GM12865 (cell line): ENCODE results near the gene GATAD2B.
A peak's percentile ranks its signal among the peaks of the same experiment; 100 is the strongest.
"Not testable (repeated sequence)": the region's sequence is repeated elsewhere in the genome, so short reads cannot be mapped to it uniquely, and the experiment has no call there.

Experiments used
- DNase-seq: peaks from one replicate; pipeline ENCODE4 v3.0.0; 2010; ENCODE audit warnings: low read depth
- H3K4me3 ChIP-seq: 2 replicates; pipeline ENCODE4 v1.5.1; 2011; ENCODE audit warnings: mild to moderate bottlenecking, low read depth, low read length, control low read depth
- TF ChIP-seq, protein P1 (sequence below): IDR thresholded peaks from 2 replicates; pipeline ENCODE4 v1.5.1; 2011; ENCODE audit warnings: low read length, control low read depth, low read depth, inconsistent platforms; ENCODE audit not compliant: insufficient read depth; ENCODE audit errors: missing control alignments

The GATAD2B gene

DNA sequence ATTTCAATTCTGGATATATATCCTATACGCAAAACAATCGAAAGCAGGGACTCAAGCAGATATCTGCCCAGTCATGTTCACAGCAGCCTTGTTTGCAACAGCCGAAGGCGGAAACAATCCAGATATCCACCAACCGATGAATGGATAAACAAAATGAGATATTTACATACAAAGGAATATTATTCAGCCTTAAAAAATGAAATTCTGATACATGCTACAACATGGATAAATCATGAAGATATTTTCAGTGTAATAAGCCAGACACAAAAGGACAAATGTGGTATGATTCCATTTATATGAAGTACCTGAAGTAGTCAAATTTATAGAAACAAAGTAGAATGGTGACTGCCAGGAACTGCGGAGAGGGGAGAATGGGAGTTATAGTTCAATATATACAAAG, 15.6 kb downstream of the GATAD2B start:
- TF ChIP-seq, protein P1, sequence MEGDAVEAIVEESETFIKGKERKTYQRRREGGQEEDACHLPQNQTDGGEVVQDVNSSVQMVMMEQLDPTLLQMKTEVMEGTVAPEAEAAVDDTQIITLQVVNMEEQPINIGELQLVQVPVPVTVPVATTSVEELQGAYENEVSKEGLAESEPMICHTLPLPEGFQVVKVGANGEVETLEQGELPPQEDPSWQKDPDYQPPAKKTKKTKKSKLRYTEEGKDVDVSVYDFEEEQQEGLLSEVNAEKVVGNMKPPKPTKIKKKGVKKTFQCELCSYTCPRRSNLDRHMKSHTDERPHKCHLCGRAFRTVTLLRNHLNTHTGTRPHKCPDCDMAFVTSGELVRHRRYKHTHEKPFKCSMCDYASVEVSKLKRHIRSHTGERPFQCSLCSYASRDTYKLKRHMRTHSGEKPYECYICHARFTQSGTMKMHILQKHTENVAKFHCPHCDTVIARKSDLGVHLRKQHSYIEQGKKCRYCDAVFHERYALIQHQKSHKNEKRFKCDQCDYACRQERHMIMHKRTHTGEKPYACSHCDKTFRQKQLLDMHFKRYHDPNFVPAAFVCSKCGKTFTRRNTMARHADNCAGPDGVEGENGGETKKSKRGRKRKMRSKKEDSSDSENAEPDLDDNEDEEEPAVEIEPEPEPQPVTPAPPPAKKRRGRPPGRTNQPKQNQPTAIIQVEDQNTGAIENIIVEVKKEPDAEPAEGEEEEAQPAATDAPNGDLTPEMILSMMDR = no peak
- DNase-seq = no peak
- no peak overlapping the region for H3K4me3 ChIP-seq

DNA sequence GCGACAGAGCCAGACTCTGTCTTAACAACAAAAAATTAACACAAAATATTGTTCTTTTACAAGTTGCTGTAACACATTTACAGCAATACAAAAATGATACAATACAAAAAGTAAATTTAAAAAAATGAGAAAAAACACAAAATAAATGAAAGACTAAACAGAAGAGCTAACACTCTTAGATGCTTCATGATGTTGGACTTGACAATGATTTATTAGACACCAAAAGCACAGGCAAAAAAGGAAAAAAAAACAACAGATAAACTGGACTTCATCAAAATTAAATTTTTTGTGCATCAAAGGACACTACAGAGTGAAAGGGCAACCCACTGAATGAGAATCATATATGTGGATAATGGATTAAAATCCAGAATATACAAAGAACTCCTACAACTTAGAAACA, 16.4 kb downstream of the GATAD2B start:
- no peak overlapping the region for H3K4me3 ChIP-seq
- no peak for DNase-seq
- TF ChIP-seq, protein P1 = no peak

DNA sequence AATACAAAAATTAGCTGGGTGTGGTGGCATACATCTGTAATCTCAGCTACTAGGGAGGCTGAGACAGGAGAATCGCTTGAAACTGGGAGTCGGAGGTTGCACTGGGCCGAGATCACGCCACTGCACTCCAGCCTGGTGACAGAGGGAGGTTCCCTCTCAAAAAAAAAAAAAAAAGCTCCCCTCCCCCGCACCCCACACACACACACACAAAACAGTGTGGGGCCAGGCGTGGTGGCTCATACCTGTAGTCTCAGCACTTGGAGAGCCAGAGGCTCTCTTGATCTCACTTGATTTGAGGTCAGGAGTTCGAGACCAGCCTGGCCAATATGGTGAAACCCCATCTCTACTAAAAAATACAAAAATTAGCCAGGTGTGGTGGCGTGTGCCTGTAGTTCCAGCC, 16.9 kb downstream of the GATAD2B start:
- H3K4me3 ChIP-seq, DNase-seq: not testable (repeated sequence)

DNA sequence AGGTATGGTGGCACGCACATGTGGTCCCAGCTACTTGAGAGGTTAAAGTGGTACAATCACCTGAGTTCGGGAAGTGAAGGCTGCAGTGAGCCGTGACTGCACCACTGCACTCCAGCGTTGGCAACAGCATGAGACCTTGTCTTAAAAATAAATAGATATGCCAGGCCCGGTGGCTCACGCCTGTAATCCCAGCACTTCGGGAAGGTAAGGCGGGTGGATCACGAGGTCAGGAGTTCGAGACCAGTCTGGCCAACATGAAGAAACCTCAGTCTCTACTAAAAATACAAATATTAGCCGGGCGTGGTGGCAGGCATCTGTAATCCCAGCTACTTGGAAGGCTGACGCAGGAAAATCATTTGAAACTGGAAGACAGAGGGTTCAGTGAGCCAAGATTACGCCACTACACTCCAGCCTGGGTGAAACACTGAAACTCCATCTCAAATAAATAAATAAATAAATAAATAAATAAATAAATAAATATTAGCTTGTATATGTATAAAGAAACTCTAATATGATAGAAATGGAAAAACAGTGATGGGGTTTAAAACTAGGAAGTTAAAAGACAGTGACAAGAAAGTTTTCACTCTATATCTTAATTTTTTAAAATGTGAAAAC, 18.8 kb downstream of the GATAD2B start:
- TF ChIP-seq, protein P1 = no peak
- no peak for DNase-seq
- no peak overlapping the region for H3K4me3 ChIP-seq

DNA sequence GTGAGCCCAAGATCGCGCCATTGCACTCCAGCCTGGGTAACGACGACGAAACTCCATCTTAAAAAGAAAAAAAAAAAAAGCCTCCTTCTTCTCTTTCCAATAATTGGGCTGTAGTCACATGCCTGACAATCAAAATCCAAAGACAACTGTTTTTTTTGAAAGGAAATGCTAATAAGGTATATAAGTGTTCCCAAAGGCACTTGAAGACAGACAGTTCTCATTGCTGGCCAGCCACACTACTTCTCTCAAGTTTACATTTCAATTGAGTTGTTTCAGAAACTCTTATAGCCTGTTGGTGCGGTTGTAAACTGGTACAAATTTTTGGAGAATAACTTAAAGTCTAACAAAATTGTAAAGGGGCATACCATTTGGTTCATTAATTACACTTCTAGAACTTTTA, 23.3 kb downstream of the GATAD2B start:
- TF ChIP-seq, protein P1 = no peak
- DNase-seq = no peak
- H3K4me3 ChIP-seq = no peak overlapping the region

DNA sequence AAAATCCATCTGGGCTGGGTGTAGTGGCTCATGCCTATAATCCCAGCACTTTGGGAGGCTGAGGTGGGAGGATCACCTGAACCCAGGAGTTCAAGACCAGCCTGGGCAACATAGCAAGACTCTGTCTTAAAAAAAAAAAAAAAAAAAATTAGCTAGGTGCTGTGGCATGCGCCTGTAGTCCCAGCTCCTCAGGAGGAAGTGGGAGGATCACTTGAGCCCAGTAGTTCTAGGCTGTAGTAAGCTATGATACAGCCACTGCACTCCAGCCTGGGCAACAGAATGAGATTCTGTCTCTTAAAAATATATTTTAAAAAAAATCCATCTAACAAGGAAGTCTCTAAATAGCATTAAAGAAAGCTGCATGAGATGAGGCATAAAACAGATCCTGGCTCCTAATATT, 26.9 kb downstream of the GATAD2B start:
- DNase-seq = peak; percentile 15

DNA sequence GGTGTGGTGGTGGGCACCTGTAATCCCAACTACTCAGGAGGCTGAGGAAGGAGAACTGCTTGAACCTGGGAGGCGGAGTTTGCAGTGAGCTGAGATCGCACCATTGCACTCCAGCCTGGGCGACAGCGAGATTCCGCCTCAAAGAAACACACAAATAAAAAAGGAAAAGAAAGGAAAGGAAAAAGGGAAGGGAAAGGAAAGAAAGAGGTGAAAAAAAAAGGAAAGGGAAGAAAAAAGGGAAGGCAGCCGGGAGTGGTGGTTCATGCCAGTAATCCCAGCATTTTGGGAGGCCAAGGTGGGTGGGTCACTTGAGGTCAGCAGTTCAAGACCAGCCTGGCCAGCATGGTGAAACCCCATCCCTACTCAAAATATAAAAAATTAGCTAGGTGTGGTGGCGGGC, 31.7 kb downstream of the GATAD2B start:
- not testable (repeated sequence) for H3K4me3 ChIP-seq, DNase-seq

More for the DNA sequence above, 26.9 kb downstream of the GATAD2B start:
- H3K4me3 ChIP-seq = not testable (repeated sequence)

DNA sequence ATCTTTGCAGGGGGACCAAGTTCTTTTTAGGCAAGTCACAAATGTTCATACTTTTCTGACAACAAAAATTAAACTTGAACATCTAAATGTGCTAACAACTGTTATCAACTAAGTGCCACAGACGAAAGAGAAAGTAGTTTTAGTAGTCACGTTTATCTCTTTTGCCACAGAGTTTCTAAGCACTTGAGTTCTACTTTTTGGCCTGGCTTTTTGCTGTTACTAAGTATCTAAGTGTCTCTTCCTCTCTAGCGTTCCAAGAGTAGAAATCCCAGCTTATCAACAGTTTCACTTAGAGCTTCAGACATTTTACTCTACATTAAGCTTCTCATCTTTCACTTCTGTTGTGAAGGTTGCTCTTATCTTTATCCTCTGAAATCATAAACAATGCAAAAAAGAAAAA, 34.2 kb downstream of the GATAD2B start:
- peak; percentile 59 for DNase-seq
- no peak overlapping the region; the same call in 1 of the 2 replicates for H3K4me3 ChIP-seq
- TF ChIP-seq, protein P1 = no peak

DNA sequence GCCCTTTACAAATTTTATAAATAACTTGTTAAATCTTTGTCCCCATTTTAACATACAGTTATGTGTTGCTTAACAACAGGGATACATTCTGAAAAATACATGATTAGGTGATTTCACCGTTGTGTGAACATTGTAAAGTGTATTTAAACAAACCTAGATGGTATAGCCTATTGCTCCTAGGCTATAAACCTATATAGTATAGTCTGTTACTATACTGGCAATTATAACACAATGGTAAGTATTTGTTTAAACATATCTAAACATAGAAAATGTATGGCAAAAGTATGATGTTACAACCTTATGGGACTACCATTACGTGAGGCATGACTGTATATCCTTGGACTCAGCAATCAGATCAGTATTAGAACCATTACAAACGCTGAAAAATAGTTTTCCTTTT, 36.6 kb downstream of the GATAD2B start:
- no peak for DNase-seq
- H3K4me3 ChIP-seq = no peak overlapping the region
- TF ChIP-seq, protein P1 = no peak
